ENCODE measurements around the gene SRD5A1. TPM values are rescaled to one million over a fixed set of nuclear protein-coding genes. Genes with fewer than 3 reads are reported as not detected.

The SRD5A1 gene
- total and polyA plus RNA-seq, 2 of the 8 experiments (the other 6 are each of a cell fraction or from before 2014, with no cell fraction given) = 34.7 to 42.4 TPM

DNA sequence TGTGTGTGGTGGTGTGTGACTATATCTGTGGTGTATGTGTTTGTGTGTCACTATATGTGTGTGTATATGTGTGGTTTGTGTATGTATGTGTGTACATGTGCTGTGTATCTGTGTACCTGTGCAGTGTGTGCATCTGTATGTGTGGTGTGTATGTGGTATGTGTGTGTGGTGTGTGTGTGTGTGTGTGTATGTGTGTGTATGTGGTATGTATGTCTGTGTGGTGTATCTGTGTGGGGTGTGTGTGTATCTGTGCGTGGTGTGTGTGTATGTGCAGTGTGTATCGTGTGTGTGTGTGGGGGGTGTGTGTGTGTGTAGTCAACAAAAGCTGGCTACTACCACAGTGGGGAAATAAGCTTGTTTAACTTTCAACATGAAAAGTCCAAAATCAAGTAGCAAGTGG, 48.4 kb downstream of the SRD5A1 start (continued):
- TF ChIP-seq, protein P1, sequence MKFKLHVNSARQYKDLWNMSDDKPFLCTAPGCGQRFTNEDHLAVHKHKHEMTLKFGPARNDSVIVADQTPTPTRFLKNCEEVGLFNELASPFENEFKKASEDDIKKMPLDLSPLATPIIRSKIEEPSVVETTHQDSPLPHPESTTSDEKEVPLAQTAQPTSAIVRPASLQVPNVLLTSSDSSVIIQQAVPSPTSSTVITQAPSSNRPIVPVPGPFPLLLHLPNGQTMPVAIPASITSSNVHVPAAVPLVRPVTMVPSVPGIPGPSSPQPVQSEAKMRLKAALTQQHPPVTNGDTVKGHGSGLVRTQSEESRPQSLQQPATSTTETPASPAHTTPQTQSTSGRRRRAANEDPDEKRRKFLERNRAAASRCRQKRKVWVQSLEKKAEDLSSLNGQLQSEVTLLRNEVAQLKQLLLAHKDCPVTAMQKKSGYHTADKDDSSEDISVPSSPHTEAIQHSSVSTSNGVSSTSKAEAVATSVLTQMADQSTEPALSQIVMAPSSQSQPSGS (IDR thresholded peaks at IDR 0.05; ENCODE audit: low read length) = no peak
- no peak for TF ChIP-seq RFX5 (IDR thresholded peaks at IDR 0.05; ENCODE audit: borderline replicate concordance, low read depth, low read length)
- TF ChIP-seq CTBP2 (IDR thresholded peaks at IDR 0.05; ENCODE audit: borderline replicate concordance, insufficient read depth, insufficient read length, low read length) = no peak
- TF ChIP-seq SUZ12 (IDR thresholded peaks at IDR 0.05; ENCODE audit: low read length) = no peak
- no peak for TF ChIP-seq GTF2F1 (IDR thresholded peaks at IDR 0.05; ENCODE audit: borderline replicate concordance, low read depth, low read length)

Data from H1 (cell line).